ENCODE data around the gene METRNL.

The METRNL gene

DNA sequence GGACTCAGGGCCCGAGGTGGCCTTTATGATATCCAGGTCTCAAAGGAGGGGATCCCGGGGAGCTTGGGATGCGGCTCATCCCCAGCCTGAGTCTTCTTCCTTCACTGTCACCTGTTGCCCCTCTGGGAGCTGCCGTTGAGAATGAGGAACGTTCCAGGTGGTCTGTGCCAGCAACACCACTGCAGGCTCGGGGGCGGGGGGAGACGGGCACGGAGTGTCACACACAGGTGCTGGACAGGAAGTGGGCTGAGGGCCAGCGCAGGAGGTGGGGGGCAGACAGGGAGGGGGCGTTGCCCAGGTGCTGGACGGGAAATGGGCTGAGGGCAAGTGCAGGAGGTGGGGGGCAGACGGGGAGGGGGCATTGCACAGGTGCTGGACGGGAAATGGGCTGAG is 28.2 kb downstream of the METRNL start:
- no peak for DNase-seq (ENCODE audit: low spot score)

DNA sequence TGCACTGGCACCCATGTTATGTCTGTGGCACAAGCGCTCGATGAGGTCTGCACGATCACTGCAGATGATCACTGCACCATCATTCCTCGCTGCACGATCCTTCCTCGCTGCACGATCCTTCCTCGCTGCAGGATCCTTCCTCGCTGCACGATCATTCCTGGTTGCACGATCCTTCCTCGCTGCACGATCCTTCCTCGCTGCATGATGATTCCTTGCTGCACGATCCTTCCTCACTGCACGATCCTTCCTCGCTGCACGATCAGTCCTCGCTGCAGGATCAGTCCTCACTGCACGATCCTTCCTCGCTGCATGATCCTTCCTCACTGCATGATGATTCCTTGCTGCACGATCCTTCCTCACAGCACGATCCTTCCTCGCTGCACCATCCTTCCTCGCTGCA is 29.3 kb downstream of the METRNL start:
- DNase-seq (ENCODE audit: low spot score), result no peak

DNA sequence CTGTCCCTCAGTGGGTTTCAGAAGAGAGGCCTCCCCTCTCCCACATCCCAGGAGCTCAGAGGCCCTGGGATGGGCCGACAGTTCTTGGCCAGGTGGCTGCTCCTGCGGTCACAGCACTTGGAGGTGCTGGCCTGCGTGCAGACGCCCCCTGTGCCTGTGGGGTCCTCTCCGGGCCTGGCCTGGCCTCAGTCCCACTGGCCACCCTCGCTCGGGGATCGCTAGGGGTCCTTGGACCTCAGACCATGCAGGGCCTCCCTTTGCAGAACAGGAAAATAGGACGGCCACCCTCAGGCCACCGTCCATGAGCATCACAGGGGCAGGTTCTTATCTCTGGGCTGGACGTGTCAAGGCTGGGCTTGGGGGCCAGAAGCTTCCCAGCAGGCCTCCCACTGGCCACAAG is 30.0 kb downstream of the METRNL start:
- no peak for DNase-seq (ENCODE audit: low spot score)

DNA sequence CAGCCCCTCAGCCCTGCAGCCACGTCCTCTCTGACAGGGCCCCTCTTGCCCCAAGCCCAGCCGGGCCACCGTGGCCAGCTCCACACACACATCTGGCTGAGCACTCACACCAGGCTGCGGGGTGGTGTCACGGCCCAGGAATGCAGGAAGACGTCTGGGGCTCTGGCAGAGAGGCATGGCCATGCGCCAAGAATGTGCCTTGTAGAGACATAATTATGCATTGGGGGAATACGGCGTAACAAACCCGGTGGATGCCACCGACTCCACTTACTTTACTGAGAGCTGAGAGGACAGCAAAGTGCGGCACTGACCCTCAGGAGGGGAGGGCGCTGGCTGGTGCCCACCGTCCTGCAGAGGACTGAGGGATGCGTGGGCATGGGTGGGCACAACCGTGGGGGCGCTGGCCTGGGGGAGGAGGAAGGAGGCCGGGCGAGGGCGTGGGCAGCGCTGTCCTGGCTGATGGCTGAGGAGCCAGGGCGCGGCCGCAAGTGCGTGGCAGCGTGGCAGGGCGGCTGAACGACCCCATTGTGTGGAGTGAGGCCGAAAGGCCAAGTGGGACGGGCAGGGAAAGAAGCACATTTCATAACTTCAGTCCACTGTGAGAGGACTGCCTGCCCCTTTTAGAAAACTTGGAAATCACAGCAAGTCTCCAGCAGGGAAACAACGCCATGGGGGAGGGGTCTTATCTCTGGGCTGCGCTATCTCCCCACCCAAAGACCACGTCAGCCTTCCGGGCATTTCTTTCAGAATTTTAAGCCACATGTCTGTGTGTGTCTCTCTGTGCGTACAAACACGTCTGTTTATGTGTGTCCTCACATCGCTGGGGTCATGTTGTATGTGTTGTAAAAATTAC is 30.6 kb downstream of the METRNL start:
- DNase-seq (ENCODE audit: low spot score), result no peak

DNA sequence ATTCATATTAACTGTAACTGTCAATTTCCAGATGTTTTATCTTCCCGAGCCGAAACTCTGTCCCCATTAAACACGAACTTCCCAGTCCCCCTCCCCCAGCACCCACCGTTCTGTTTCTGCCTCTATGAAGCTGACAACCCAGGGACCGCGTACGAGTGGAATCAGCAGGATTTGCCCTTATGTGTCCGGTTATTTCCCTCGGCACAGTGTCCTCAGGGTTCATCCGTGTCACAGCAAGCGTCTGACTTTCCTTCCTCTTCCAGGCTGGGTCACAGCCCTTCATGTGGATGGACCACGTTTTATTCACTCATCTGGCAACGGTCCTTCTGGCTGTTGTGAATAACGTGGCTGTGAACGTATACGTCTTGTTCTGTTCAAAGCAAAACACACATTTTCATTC is 31.3 kb downstream of the METRNL start:
- DNase-seq (ENCODE audit: low spot score), result no peak

DNA sequence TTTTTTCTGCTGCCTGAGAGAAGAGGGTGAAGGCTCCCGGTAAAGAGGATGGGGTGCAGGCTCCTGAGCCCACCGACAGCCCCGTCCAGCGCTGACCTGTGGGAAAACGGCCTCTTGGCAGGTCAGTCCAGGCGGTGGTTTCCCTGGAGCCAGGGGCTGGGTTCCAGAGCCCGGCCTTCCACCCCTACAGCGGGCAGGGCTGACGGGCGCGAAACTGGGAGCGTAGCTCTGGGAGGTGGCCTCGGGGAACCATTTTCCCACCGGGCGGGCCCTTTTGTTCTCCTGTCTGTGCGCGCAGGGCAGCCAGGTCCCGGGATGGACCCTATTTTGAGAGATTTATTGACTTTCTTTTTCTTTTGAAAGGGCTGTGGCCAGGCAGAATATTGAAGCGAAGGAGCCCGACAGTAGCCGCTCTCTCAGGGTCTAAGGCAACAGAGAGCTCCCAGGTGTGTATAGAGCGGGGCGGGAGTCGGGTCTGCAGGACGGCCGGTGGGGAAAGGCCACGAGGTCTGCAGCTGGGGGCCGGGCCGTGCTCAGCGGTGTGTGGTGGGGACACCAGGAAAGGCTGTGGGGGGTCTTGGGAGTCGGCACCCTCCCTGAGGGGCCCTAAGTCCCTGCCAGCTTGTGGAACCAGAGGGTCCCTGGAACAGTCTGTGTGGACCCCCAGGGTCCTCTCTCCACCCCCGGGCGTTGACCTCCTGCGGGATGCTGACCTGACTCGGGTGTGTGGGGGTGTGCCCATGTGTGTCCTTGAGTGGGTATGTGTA is 32.3 kb downstream of the METRNL start:
- no peak for DNase-seq (ENCODE audit: low spot score)

DNA sequence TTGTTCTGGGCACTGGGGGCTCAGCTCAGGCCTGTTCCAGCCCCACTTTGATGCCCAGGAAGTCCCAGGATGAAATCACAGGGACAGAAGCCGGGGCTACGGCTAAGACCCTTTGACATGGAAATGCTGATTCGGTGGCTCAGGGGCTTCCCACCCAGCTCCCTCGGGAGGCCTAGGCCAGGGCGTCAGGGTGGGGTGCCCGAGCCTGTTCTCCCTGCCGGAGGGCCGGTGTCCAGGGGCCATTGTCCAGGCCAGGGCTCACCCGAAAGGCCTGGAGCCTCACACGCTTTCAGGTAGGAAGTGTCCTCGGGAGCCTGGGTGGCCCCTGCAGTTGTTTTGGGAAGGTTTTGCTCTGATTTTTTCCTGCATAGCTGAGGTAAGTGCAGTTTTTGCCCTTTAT is 34.0 kb downstream of the METRNL start:
- DNase-seq (ENCODE audit: low spot score), result no peak

DNA sequence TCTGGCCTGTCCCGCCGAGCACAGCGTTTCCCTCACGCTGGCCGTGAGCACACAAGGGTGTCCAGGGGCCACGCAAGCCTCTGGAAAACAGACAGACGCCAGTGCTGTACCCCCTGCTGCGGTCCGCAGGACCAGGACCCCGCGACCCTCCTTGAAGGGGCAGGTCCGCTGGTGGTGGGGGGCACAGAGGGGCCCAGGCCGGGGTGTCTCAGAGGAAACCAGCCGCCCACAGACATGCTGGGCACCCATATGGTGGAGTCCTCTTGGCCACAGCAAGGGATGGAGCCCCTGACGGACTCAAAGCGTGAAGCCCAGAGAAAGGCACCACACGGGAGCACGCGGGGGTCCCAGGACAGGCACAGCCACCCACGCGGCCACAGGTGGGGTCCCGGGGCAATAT is 34.4 kb downstream of the METRNL start:
- no peak for DNase-seq (ENCODE audit: low spot score)

DNA sequence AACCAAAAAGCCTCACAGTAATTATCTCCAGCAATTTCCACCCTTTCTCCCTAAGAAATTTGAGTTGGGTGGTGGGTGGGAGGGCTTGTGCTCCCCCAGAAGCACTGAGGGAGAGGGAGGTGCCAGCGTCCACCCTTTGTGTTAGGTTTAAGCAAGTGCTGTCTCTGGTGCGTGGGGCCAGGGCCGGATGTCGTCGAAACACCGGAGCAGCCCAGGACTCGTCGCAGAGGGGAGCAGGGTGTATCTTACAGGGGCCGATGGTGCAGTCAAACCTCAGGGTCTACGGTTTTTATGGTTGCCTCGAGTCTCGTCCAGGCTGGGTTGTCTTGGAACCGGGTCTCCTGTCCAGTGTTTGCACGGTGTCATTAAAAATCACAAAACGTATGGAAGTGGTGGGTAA is 35.3 kb downstream of the METRNL start:
- DNase-seq (ENCODE audit: low spot score), result no peak

DNA sequence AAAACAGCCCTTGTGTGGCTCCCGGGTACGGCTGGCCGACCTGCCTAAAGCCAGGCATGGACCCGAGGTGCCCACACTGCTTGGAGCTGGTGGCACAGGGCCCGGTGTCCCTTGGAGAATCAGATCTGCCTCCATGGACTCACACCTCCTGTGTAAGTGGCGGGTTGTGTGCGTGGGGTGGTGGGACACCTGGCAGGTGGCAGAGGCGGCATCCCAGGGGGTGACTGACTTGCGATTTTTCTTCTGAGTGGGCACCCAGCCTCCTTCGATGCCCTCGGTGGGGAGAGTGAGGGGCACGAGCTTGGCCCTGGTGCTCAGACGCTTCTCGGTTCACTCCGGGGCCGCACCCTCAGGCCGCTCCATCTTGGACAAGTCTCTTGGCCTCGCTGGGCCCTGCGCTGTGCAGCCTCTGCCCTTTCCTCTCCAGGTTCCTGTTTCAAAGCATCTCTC is 35.8 kb downstream of the METRNL start:
- no peak for DNase-seq (ENCODE audit: low spot score)

DNA sequence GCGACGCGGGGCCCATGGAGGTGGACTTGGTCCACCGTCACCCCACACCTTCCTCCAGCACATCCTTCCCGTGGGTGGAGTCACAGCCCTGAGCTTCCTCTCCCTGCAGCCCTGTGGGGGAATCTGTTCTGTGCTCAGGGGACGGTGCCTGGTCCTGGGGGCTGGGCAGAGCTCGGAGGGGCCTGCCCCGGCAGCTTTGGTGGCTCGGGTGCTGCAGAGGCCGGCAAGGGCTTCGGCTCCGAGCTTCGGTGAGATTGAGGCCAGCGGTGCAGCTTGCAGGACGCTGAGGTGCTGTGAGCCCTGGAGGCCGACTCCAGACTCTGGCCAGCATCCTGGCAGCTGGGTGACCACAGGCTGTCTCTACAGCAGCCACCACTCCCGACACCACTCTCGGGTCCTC is 36.4 kb downstream of the METRNL start:
- DNase-seq (ENCODE audit: low spot score), result no peak

DNA sequence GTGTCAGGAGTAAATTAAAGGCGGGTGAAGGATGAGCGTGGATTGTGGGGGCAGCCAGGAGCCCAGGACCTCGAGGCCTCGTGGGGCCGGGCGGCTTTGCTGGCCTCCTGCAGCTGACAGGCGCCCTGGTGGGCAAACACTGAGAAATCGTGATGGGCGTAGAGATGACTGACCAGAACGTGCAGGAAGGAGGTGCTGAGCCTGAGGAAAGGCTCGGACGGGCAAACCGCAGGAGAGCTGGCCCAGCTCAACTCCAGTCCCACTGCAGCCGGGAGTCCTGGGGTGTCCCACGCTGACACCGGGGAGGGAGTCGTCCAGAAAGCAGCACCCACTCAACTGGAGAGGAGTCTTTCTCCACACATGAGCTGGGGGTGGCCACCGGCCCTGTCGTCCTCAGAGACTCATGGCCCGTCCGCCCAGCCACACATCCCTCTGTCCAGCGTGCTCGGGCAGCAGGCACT is 36.9 kb downstream of the METRNL start:
- no peak for DNase-seq (ENCODE audit: low spot score)

DNA sequence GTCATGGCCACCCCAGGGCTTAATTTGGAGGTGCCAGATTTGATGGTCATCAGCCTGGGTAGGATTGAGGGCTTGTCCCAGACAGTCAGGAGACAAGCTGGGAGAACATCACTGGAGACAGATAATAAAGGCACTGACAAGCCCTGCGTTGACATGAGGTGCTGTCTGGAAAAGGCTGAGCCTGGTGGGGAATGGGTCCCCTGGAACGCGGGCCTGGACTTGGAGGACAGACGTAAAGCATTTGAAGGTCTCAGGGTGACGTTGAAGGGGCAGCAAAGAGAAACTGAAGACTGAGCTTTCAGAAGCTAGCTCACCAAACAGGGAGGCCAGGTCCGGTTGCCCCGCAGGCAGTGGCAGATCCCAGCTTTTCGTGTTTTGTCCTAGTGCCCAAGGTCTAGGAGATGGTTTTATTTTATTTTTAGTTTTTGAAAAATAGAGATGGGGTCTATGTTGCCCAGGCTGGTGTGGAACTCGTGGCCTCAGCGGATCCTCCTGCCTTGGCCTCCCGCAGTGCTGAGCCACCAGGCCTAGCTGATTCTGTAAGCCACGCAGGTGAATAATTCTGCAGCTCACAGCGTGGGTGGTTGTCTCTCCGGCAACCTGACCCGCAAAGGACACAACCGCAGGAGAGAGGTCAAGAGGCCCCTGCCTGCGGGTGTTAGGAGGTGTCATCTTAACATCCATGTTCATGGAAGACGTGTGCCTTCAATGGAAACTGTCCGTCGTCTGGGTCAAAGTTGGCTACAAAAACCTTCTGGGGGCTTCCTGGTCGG is 37.6 kb downstream of the METRNL start:
- no peak for DNase-seq (ENCODE audit: low spot score)

DNA sequence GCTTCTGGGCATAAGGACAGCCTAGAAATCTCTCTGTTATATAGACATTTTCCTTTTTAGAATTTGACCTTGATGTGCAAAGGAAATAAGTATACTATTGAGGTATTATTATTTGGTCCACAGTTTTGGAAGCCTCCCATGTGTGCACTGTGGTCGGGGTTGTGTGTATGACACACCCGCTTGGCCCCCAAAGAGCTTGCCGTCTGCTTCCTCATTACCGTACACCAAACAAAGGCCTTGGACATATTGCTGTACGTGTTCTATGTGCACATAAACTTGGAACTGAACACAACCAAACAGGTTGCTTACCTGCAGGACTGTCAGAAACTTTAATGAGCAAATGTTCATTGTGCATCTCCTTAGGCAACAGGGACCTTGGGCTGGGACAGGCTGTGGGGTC is 38.2 kb downstream of the METRNL start:
- DNase-seq (ENCODE audit: low spot score), result no peak

DNA sequence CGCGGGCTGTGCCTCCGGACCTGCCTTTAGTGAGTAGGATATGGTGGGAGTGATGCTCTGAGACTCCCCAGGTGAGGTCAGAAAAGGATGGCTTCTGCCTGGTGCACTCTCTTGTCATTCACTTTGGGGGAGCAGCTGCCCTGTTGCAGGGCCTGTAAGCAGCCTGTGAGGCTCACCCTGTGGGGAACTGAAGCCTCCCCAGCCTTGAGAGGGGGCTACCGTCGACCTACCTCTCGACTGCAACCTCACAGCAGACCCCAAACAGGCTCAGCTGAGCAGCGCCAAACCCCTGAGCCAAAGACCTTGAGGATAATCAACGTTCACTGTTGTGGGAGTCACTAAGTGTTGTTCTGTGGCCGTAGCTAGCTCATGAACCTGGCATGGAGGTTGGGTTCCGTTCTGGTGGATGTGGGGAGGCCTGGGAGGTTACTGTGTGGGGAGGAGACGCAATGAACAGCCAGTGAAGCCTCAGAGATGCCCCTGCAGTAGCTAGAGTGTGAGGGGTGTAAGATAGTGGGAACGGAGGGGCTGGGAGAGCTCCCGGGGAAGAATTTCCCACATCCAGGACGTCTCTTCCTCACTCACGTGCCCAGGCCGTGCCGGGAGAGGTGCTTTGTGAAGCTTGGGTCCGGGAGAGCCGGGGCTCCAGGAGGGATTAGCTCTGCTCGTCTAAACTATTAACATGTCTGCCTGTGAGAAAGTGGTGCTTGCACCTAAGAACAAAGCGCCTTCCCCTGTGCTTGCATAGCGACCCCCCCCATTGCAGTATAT is 38.8 kb downstream of the METRNL start:
- DNase-seq (ENCODE audit: low spot score), result no peak

DNA sequence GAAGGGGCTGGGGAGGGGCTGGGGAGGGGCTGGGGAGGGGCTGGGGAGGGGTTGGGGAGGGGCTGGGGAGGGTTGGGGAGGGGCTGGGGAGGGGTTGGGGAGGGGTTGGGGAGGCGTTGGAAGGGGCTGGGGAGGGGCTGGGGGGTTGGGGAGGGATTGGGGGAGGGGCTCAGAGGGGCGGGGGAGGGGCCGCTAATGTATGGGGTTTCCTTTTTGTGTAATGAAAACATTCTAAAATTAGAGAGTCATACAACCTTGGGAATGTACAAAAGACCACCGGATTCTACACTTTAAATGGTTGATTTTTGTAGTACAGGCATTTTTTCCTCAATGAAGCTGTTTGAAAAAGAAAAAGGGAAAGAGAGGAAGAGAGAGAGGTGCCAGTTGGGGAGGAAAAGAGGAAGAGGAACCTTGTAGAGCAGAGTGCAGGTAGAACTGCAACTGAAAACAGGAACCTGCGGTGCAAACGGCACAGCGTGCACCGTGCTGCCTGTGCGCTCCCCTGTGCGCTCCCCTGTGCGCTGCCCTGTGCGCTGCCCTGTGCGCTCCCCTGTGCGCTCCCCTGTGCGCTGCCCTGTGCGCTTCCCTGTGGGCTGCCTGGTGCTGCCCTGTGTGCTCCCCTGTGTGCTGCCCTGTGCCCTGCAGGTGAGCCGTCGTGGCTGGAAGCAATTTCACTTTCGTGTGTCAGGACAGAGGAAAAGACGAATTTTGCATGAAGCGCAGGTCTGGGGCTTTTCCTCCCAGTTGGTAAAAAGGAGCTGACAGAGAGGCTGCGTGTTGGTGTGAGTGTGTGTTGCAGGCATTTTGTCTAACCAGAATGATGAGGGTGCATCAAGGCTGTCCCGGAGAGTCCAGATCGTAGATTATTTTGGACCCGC is 40.8 kb downstream of the METRNL start:
- peak; percentile 54 for DNase-seq (ENCODE audit: low spot score)

DNA sequence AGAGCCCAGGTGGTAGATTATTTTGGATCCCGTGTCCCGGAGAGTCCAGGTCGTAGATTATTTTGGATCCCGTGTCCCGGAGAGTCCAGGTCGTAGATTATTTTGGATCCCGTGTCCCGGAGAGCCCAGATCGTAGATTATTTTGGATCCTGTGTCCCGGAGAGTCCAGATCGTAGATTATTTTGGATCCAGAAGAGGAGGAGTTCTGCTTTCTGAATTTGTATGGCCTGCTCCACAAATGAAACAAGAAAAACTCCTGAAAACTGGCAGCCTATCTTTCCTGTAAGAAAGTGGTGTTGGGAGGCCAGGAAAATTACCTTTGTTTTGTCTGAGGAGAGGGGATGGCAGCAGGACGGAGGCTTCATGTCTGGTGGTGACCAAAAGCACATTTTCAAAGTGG is 42.1 kb downstream of the METRNL start:
- DNase-seq (ENCODE audit: low spot score), result peak; percentile 60

DNA sequence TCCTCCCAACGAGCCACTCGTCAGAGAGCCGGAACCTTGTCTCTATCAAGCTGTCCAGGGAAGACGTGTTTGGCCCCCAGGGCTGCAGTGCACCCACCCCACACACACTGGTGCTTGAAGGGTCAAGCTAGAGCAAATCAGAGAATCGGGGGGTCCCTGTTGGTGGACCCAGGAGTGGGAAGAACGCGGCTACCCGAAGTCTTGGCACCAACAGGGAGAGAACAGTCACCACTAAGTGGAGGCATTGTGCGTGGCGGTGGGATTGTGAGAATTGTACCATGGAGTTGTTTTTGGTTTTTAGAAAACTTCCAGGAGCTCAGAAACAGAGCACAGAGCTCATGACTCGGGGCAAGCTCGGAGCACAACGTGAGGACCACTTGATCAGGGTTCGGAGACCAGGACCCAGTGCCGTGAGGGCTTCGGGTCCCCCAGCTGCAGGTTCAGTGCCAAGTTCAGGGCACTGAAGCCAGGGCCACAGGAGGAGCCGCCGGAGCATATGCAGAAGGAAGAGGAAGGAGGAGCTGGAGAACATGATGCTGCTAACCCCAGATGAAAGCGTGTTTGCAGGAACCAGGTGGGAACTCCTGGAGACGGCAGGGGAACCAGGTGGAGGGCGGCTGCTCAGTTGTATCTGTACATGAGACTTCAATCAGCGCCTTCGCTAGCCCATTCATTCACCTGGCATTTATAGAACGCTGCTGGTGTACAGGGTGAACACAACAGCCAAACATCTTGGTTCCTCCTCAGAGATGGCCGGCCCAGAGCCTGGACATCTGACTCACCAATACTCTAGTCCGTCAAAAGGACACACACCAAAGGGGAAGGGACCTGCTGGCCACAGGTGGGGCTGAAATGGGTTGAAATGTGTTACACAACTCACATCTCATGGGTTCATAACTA is 42.8 kb downstream of the METRNL start:
- DNase-seq (ENCODE audit: low spot score), result peak; percentile 20

DNA sequence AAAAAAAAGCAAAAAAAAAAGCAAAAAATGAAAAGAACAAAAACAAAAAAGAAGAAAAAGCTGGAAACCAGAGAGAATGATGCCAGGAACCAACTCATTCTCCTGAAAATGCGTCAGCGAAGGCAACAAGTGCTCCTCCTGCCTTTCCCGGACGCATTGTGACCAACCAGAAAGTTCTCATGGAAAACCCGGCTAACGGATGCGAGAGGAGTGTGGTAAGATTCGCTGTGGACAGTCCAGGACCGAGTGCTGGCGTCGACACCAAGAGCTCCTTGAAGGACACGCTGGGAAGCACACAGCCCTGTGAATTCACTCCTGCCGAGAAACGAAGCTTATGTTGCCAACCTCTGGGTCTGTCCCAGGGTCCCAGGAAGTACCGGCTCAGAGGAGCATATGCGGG is 43.4 kb downstream of the METRNL start:
- DNase-seq (ENCODE audit: low spot score), result peak; percentile 67

Measured in cerebellar cortex (tissue), 1 donor.